HEK293 (cell line): Measurements from ENCODE around the gene KDM4B.

ENCODE experiments used
- CTCF ChIA-PET: fragments of 350-600 bp; formaldehyde crosslinking; extraction: SDS; loops from one replicate; lab custom pipeline; 2021; ENCODE audit warnings: antibody characterized with exemption; lab: Yijun Ruan, JAX
- POLR2A ChIA-PET: fragments of 300-600 bp; formaldehyde crosslinking; extraction: SDS; loops from one replicate; lab custom pipeline; 2020; ENCODE audit warnings: antibody characterized with exemption, inconsistent platforms; lab: Yijun Ruan, JAX
- H3K27ac ChIP-seq: fragments of 200-500 bp; sonication (Bioruptor generic); 2 replicates; pipeline ENCODE4 v1.5.1; 2014; ENCODE audit warnings: low read depth, low read length, control low read depth, inconsistent platforms; ENCODE audit errors: extremely low read depth
- H3K36me3 ChIP-seq, 2 experiments: fragments of 200-500 bp in 1 of 2; sonication (Bioruptor generic) in 1 of 2; 1 replicate in 1 of 2; 2 replicates in 1 of 2; pipeline ENCODE4 v1.5.1; 2014 to 2017; ENCODE audit warnings: inconsistent platforms in 2 of 2, low read length in 2 of 2; ENCODE audit not compliant: control insufficient read depth in 2 of 2, insufficient read depth in 1 of 2
- H3K4me1 ChIP-seq: fragments of 200-500 bp; sonication (Bioruptor generic); 2 replicates; pipeline ENCODE4 v1.5.1; 2014; ENCODE audit warnings: mild to moderate bottlenecking, low read length, inconsistent platforms; ENCODE audit not compliant: control insufficient read depth, insufficient read depth
- H3K4me3 ChIP-seq: 2 replicates; pipeline ENCODE4 v1.5.1; 2011; ENCODE audit warnings: low read depth, mild to moderate bottlenecking, control low read depth, low read length, moderate library complexity
- H3K9me3 ChIP-seq: fragments of 200-500 bp; sonication (Bioruptor generic); 2 replicates; pipeline ENCODE4 v1.5.1; 2014; ENCODE audit warnings: low read depth, low read length, inconsistent platforms; ENCODE audit not compliant: control insufficient read depth, insufficient read depth
- BCL11A ChIP-seq: fragments of 450-650 bp; formaldehyde crosslinking; IDR thresholded peaks from 2 replicates; pipeline ENCODE4 v1.5.1; 2016; ENCODE audit warnings: low read depth, missing biosample characterization, missing genetic modification characterization
- BCL11B ChIP-seq: fragments of 450-650 bp; formaldehyde crosslinking; IDR thresholded peaks from 2 replicates; pipeline ENCODE4 v1.5.1; 2016; ENCODE audit warnings: low read depth, missing biosample characterization, missing genetic modification characterization
- MEIS1 ChIP-seq: sonication (generic); formaldehyde crosslinking; IDR thresholded peaks from 2 replicates; pipeline ENCODE4 v1.8.1; 2022; ENCODE audit warnings: missing genetic modification reagents, mild to moderate bottlenecking, borderline replicate concordance
- ZNF140 ChIP-seq: fragments of 450-650 bp; formaldehyde crosslinking; IDR thresholded peaks from 2 replicates; pipeline ENCODE4 v1.5.1; 2016; ENCODE audit warnings: missing biosample characterization, missing genetic modification characterization
- ZNF23 ChIP-seq: fragments of 450-650 bp; formaldehyde crosslinking; IDR thresholded peaks from 2 replicates; pipeline ENCODE4 v1.5.1; 2016; ENCODE audit warnings: missing biosample characterization, missing genetic modification characterization, borderline replicate concordance
- ZNF335 ChIP-seq: fragments of 450-650 bp; formaldehyde crosslinking; conservative IDR thresholded peaks from 2 replicates; pipeline ENCODE4 v1.5.1; 2016; ENCODE audit warnings: missing biosample characterization, missing genetic modification characterization
- ZNF426 ChIP-seq: fragments of 450-650 bp; formaldehyde crosslinking; IDR thresholded peaks from 2 replicates; pipeline ENCODE4 v1.5.1; 2017; ENCODE audit warnings: missing biosample characterization, missing genetic modification characterization, mild to moderate bottlenecking, inconsistent platforms, moderate library complexity
- ZNF48 ChIP-seq: fragments of 450-650 bp; formaldehyde crosslinking; IDR thresholded peaks from 2 replicates; pipeline ENCODE4 v1.5.1; 2016; ENCODE audit warnings: missing biosample characterization, missing genetic modification characterization
- ZNF555 ChIP-seq: fragments of 450-650 bp; formaldehyde crosslinking; conservative IDR thresholded peaks from 2 replicates; pipeline ENCODE4 v1.5.1; 2017; ENCODE audit warnings: missing biosample characterization, mild to moderate bottlenecking, missing genetic modification characterization, inconsistent platforms
- ZNF658 ChIP-seq: fragments of 450-650 bp; formaldehyde crosslinking; IDR thresholded peaks from 2 replicates; pipeline ENCODE4; 2016; ENCODE audit warnings: missing biosample characterization, missing genetic modification characterization
- ZNF701 ChIP-seq: fragments of 450-650 bp; formaldehyde crosslinking; IDR thresholded peaks from 2 replicates; pipeline ENCODE4 v1.5.1; 2016; ENCODE audit warnings: missing biosample characterization, missing genetic modification characterization
- ZNF76 ChIP-seq: fragments of 450-650 bp; formaldehyde crosslinking; IDR thresholded peaks from 2 replicates; pipeline ENCODE4; 2016; ENCODE audit warnings: low read depth, missing biosample characterization, missing genetic modification characterization, borderline replicate concordance
- ZNF785 ChIP-seq: fragments of 450-650 bp; formaldehyde crosslinking; IDR thresholded peaks from 2 replicates; pipeline ENCODE4 v1.5.1; 2016; ENCODE audit warnings: missing biosample characterization, missing genetic modification characterization
- ZSCAN16 ChIP-seq: fragments of 450-650 bp; formaldehyde crosslinking; IDR thresholded peaks from 2 replicates; pipeline ENCODE4 v1.5.1; 2016; ENCODE audit warnings: missing biosample characterization, missing genetic modification characterization
- TF ChIP-seq, protein P1 (sequence below): fragments of 450-650 bp; formaldehyde crosslinking; IDR thresholded peaks from 2 replicates; pipeline ENCODE4 v1.5.1; 2016; ENCODE audit warnings: missing biosample characterization, missing genetic modification characterization, low read depth
- TF ChIP-seq, protein P2 (sequence below): fragments of 450-650 bp; formaldehyde crosslinking; IDR thresholded peaks from 2 replicates; pipeline ENCODE4 v1.5.1; 2016; ENCODE audit warnings: missing biosample characterization, missing genetic modification characterization
- TF ChIP-seq, protein P3 (sequence below): fragments of 450-650 bp; formaldehyde crosslinking; IDR thresholded peaks from 2 replicates; pipeline ENCODE4 v1.5.1; 2016; ENCODE audit warnings: missing biosample characterization, missing genetic modification characterization
- TF ChIP-seq, protein P4 (sequence below): fragments of 450-650 bp; formaldehyde crosslinking; IDR thresholded peaks from 2 replicates; pipeline ENCODE4 v1.5.1; 2017; ENCODE audit warnings: missing biosample characterization, missing genetic modification characterization
- TF ChIP-seq, protein P5 (sequence below): fragments of 450-650 bp; formaldehyde crosslinking; IDR thresholded peaks from 2 replicates; pipeline ENCODE4 v1.5.0; 2017; ENCODE audit warnings: missing biosample characterization, missing genetic modification characterization, borderline replicate concordance
- TF ChIP-seq, protein P6 (sequence below): fragments of 450-650 bp; formaldehyde crosslinking; IDR thresholded peaks from 2 replicates; pipeline ENCODE4 v1.5.1; 2016; ENCODE audit warnings: missing biosample characterization, missing genetic modification characterization

KDM4B gene

DNA sequence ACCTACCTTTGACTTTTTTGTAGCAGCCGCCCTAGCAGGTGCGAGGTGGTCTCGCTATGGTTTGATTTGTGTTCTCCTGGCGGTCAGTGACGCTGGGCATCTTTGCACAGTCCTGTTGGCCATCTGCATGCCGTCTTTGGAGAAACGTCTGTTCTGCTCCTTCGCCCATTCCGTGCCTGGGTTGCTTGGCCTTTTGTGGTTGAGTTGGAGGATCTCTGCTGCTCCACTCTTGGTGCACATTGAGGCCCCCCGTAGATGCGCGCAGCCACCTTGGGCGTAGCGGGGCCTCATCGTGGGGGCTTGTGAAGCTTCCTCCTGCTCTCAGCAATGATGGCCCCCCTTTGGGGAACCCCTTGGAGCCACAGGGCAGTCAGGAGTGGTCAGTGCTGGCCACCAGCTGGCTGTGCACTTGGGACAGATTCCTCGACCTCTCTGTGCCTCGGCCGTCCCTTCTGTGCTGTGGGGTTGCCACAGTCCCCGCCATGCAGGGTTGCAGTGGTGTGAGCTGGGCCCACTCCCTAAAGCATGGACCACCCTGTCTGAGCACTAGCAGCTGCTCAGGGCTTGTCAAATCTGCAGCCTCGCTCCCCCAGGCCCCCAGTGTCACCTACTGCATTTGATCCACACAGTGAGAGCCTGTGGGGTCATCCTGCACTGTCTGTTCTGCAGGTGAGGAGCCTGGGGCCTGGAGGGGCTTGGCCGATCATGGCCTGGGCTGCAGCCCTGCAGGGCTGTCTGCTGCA lies 170.8 kb downstream of the KDM4B start:
- ChIA-PET POLR2A (interaction anchor here (0.6 kb wide), 2 partner anchors 29 to 153 kb away, joined by 4 to 5 read pairs; no protein-coding TSS in a partner anchor), CTCF (interaction anchor here (0.7 kb wide), 1 partner anchor 274 kb away, joined by 4 read pairs; no protein-coding TSS in a partner anchor)
- Histone ChIP-seq H3K4me3 (no peak overlapping the region), H3K9me3 (no peaks in the 10 kb centered on the region), H3K27ac (no peak overlapping the region), H3K4me1 (no peaks in the 10 kb centered on the region), H3K36me3 (peaks cover 8 to 66% of the 10 kb centered on the region in 2 experiments; a peak in 2 of 3 replicates)
- TF ChIP-seq ZNF48 (tag by site-specific recombination) (no peak), ZNF140 (tag by site-specific recombination) (no peak), ZNF701 (tag by site-specific recombination) (no peak), BCL11B (tag by site-specific recombination) (no peak), ZNF335 (no peak), BCL11A (no peak), MEIS1 (CRISPR knock-in tag) (no peak), ZNF785 (no peak), ZNF23 (no peak), ZNF426 (tag by site-specific recombination) (no peak), ZNF658 (tag by site-specific recombination) (no peak), ZSCAN16 (tag by site-specific recombination) (no peak), ZNF555 (tag by site-specific recombination) (no peak), ZNF76 (tag by site-specific recombination) (no peak)
- TF ChIP-seq, protein P1, sequence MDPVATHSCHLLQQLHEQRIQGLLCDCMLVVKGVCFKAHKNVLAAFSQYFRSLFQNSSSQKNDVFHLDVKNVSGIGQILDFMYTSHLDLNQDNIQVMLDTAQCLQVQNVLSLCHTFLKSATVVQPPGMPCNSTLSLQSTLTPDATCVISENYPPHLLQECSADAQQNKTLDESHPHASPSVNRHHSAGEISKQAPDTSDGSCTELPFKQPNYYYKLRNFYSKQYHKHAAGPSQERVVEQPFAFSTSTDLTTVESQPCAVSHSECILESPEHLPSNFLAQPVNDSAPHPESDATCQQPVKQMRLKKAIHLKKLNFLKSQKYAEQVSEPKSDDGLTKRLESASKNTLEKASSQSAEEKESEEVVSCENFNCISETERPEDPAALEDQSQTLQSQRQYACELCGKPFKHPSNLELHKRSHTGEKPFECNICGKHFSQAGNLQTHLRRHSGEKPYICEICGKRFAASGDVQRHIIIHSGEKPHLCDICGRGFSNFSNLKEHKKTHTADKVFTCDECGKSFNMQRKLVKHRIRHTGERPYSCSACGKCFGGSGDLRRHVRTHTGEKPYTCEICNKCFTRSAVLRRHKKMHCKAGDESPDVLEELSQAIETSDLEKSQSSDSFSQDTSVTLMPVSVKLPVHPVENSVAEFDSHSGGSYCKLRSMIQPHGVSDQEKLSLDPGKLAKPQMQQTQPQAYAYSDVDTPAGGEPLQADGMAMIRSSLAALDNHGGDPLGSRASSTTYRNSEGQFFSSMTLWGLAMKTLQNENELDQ (tag by site-specific recombination), result no peak
- TF ChIP-seq, protein P2, sequence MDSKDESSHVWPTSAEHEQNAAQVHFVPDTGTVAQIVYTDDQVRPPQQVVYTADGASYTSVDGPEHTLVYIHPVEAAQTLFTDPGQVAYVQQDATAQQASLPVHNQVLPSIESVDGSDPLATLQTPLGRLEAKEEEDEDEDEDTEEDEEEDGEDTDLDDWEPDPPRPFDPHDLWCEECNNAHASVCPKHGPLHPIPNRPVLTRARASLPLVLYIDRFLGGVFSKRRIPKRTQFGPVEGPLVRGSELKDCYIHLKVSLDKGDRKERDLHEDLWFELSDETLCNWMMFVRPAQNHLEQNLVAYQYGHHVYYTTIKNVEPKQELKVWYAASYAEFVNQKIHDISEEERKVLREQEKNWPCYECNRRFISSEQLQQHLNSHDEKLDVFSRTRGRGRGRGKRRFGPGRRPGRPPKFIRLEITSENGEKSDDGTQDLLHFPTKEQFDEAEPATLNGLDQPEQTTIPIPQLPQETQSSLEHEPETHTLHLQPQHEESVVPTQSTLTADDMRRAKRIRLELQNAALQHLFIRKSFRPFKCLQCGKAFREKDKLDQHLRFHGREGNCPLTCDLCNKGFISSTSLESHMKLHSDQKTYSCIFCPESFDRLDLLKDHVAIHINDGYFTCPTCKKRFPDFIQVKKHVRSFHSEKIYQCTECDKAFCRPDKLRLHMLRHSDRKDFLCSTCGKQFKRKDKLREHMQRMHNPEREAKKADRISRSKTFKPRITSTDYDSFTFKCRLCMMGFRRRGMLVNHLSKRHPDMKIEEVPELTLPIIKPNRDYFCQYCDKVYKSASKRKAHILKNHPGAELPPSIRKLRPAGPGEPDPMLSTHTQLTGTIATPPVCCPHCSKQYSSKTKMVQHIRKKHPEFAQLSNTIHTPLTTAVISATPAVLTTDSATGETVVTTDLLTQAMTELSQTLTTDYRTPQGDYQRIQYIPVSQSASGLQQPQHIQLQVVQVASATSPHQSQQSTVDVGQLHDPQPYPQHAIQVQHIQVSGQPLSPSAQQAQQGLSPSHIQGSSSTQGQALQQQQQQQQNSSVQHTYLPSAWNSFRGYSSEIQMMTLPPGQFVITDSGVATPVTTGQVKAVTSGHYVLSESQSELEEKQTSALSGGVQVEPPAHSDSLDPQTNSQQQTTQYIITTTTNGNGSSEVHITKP, result no peak
- TF ChIP-seq, protein P3, sequence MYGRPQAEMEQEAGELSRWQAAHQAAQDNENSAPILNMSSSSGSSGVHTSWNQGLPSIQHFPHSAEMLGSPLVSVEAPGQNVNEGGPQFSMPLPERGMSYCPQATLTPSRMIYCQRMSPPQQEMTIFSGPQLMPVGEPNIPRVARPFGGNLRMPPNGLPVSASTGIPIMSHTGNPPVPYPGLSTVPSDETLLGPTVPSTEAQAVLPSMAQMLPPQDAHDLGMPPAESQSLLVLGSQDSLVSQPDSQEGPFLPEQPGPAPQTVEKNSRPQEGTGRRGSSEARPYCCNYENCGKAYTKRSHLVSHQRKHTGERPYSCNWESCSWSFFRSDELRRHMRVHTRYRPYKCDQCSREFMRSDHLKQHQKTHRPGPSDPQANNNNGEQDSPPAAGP (tag by site-specific recombination), result no peak
- TF ChIP-seq, protein P4, sequence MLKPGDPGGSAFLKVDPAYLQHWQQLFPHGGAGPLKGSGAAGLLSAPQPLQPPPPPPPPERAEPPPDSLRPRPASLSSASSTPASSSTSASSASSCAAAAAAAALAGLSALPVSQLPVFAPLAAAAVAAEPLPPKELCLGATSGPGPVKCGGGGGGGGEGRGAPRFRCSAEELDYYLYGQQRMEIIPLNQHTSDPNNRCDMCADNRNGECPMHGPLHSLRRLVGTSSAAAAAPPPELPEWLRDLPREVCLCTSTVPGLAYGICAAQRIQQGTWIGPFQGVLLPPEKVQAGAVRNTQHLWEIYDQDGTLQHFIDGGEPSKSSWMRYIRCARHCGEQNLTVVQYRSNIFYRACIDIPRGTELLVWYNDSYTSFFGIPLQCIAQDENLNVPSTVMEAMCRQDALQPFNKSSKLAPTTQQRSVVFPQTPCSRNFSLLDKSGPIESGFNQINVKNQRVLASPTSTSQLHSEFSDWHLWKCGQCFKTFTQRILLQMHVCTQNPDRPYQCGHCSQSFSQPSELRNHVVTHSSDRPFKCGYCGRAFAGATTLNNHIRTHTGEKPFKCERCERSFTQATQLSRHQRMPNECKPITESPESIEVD, result no peak
- TF ChIP-seq, protein P5, sequence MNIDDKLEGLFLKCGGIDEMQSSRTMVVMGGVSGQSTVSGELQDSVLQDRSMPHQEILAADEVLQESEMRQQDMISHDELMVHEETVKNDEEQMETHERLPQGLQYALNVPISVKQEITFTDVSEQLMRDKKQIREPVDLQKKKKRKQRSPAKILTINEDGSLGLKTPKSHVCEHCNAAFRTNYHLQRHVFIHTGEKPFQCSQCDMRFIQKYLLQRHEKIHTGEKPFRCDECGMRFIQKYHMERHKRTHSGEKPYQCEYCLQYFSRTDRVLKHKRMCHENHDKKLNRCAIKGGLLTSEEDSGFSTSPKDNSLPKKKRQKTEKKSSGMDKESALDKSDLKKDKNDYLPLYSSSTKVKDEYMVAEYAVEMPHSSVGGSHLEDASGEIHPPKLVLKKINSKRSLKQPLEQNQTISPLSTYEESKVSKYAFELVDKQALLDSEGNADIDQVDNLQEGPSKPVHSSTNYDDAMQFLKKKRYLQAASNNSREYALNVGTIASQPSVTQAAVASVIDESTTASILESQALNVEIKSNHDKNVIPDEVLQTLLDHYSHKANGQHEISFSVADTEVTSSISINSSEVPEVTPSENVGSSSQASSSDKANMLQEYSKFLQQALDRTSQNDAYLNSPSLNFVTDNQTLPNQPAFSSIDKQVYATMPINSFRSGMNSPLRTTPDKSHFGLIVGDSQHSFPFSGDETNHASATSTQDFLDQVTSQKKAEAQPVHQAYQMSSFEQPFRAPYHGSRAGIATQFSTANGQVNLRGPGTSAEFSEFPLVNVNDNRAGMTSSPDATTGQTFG (tag by site-specific recombination), result no peak
- TF ChIP-seq, protein P6, sequence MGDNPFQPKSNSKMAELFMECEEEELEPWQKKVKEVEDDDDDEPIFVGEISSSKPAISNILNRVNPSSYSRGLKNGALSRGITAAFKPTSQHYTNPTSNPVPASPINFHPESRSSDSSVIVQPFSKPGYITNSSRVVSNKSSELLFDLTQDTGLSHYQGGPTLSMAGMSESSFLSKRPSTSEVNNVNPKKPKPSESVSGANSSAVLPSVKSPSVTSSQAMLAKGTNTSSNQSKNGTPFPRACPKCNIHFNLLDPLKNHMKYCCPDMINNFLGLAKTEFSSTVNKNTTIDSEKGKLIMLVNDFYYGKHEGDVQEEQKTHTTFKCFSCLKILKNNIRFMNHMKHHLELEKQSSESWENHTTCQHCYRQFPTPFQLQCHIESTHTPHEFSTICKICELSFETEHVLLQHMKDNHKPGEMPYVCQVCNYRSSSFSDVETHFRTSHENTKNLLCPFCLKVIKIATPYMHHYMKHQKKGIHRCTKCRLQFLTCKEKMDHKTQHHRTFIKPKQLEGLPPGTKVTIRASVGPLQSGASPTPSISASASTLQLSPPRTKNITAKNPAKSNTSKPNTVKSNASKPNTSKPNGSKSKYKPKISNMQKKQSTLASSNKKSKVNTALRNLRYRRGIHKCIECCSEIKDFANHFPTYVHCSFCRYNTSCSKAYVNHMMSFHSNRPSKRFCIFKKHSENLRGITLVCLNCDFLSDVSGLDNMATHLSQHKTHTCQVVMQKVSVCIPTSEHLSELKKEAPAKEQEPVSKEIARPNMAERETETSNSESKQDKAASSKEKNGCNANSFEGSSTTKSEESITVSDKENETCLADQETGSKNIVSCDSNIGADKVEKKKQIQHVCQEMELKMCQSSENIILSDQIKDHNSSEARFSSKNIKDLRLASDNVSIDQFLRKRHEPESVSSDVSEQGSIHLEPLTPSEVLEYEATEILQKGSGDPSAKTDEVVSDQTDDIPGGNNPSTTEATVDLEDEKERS, result no peak
